Natural killer cell treated with Interleukin-12 subunit alpha and Interleukin-12 subunit beta and Interleukin-15 and Interleukin-18, amount 100 ng/mL, for 72 hours (primary cell): ENCODE measurements around the gene UBE2J2. TPM values are rescaled to one million over a fixed set of nuclear protein-coding genes. Genes with fewer than 3 reads are reported as not detected.

Experiments
- ATAC-seq, 2 donors: fragments of 150-1000 bp; cut with Tn5 transposase in 1 of 2; sonication (Bioruptor Pico), chemical (Tn5 transposase) in 1 of 2; 2 replicates each; pipeline ENCODE4 v1.10.0; 2021
- DNase-seq: peaks from one replicate; pipeline ENCODE4 v3.0.0; 2022; ENCODE audit warnings: low spot score
- H3K27ac Mint-ChIP-seq, 2 donors: 1 replicate in 1 of 2; 2 replicates in 1 of 2; pipeline ENCODE4 v1.8.0; 2022; ENCODE audit warnings: mixed read lengths in 2 of 2, mild to moderate bottlenecking in 1 of 2, moderate library complexity in 1 of 2
- H3K27me3 Mint-ChIP-seq, 2 donors: 1 replicate in 1 of 2; 2 replicates in 1 of 2; pipeline ENCODE4 v1.8.0; 2022; ENCODE audit warnings: mixed read lengths in 2 of 2
- H3K36me3 Mint-ChIP-seq: one replicate; pipeline ENCODE4 v1.8.0; 2022; ENCODE audit warnings: mixed read lengths
- H3K4me1 Mint-ChIP-seq, 2 donors: 1 replicate in 1 of 2; 2 replicates in 1 of 2; pipeline ENCODE4 v1.8.0; 2022; ENCODE audit warnings: low read depth in 2 of 2, mixed read lengths in 2 of 2, mild to moderate bottlenecking in 1 of 2
- H3K4me3 Mint-ChIP-seq: one replicate; pipeline ENCODE4 v1.8.0; 2022; ENCODE audit warnings: mixed read lengths
- H3K9me3 Mint-ChIP-seq: 2 replicates; pipeline ENCODE4 v1.8.0; 2022; ENCODE audit warnings: mixed read lengths
- total RNA-seq, 2 donors: library from RNA; stranded (reverse); gene quantifications; one replicate each; pipeline ENCODE4 v1.2.3, GENCODE V29; 2022

The UBE2J2 gene
- total RNA-seq, 2 donors from 2014 or later: 70.6 to 119 TPM

DNA sequence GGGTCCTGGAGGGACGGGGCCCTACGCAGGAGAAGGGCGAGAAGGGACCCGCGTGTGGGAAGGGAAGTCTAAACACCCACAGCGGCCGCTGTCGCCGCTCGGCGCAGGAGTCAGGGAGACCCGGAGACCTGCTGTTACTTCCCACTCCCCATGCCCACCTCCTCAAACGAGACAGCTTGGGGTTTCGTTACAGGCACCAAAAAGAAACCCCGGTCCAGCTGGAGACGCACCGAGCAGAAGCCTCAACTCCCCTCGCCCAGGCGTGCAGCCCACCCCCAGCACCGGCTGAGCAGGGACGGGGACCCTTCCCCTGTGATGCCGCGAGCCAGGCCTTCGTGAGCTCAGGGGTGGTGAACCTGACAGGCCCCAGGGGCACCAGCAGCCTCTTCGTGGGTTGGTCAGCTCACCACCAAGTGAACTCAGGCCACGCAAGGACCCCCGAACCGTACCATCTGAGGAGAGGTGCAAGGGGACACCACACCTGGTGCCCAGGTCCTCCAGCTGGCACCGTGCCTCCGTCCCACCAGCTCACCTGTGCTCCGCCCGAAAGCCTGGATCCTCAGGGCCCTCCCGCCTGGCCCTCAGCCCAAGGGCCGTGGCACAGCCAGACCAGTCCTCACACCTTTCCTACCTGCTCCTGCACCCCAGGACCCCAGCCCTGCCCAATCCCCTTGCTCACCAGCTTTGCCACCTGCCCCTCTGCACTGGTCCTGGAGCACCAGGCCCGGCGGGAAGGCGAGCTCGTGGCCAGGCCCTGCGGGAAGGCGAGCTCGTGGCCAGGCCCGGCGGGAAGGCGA, 46.9 kb downstream of the UBE2J2 start:
- no peaks in the 10 kb centered on the region for H3K9me3 Mint-ChIP-seq
- ATAC-seq: no peak
- peaks cover 33 to 42% of the 10 kb centered on the region in 2 donors for H3K4me1 Mint-ChIP-seq
- DNase-seq: no peak
- H3K36me3 Mint-ChIP-seq: peaks cover 29% of the 10 kb centered on the region
- no peak overlapping the region for H3K4me3 Mint-ChIP-seq
- no peak overlapping the region for H3K27ac Mint-ChIP-seq
- H3K27me3 Mint-ChIP-seq: no peaks in the 10 kb centered on the region

DNA sequence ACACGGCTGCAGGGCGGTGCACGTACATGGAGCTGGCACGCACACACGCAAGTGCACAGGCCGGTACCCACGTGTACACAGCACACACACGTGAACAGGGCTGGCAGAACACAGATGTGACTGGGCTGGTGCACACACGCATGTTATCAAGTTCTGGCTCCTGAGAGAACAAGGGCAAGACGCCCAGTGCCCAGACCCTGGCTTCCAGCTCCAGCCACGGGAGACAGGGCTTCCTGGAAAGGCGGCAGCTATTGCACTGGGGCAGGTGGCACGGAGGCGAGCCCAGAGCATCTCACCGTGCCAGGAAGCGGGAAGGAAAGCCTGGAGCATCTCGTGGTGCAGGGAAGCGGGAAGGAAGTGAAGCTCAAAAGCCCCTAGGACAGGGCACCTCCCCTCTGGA, 47.7 kb downstream of the UBE2J2 start:
- H3K27me3 Mint-ChIP-seq: no peaks in the 10 kb centered on the region
- H3K27ac Mint-ChIP-seq: no peak overlapping the region
- H3K36me3 Mint-ChIP-seq: peaks cover 26% of the 10 kb centered on the region
- H3K9me3 Mint-ChIP-seq: no peaks in the 10 kb centered on the region
- H3K4me1 Mint-ChIP-seq: peaks cover 34 to 46% of the 10 kb centered on the region in 2 donors
- H3K4me3 Mint-ChIP-seq: no peak overlapping the region
- DNase-seq (no peak), ATAC-seq (no peak)

DNA sequence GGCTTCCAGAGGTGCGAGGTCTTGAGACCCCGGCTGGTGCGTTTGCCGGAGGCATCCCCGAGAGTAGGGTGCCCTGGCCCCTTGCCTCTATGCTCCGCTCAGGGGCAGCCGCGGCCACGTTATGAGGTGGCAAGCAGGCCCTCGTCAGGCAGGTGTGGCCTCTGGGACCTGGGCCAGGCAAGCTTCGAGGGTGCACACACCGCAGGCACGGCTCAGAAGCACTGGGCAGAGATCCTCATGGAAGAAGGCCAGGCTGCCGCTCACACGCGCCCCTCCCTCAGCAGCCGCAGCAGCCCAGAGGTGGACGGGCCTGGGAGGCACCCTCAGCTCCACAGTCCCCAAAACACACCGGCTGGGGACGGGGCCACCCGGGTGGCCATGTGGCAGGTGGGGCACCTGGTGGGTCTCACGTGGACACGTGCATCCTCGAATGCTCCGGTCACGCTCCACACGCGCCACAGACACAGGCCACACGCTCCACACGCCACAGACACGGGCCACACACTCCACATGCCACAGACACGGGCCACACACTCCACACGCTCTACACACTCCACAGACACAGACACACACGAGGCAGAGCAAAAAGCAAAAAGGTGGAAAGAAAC, 48.3 kb downstream of the UBE2J2 start:
- H3K27me3 Mint-ChIP-seq: no peaks in the 10 kb centered on the region
- ATAC-seq (no peak), DNase-seq (no peak)
- no peak overlapping the region for H3K27ac Mint-ChIP-seq
- no peaks in the 10 kb centered on the region for H3K9me3 Mint-ChIP-seq
- no peak overlapping the region for H3K4me3 Mint-ChIP-seq
- H3K36me3 Mint-ChIP-seq: peaks cover 22% of the 10 kb centered on the region
- peaks cover 35 to 48% of the 10 kb centered on the region in 2 donors for H3K4me1 Mint-ChIP-seq

DNA sequence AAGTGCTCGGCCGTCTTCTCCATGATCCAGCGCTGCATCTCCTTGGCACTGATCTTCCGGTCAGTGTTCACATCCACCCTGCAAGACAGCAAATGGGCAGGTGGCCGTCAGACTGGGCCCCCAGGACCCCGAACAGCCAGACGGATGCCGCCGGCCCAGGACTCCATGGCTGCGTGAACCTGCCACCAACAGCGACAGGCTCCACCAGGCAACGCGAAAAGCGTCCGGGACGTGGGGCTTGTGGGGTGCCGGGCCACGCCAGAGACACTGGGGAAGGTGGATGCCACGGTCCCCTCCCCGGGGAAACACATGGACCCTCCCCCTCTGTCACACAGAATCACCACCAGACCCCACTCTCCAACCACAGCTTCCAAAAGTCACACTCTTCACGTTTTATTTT, 49.8 kb downstream of the UBE2J2 start:
- Mint-ChIP-seq H3K4me1 (peaks cover 31 to 45% of the 10 kb centered on the region in 2 donors), H3K27ac (no peak overlapping the region), H3K9me3 (no peaks in the 10 kb centered on the region), H3K4me3 (no peak overlapping the region), H3K36me3 (peaks cover 17% of the 10 kb centered on the region), H3K27me3 (no peaks in the 10 kb centered on the region)
- no peak for ATAC-seq
- DNase-seq: no peak

DNA sequence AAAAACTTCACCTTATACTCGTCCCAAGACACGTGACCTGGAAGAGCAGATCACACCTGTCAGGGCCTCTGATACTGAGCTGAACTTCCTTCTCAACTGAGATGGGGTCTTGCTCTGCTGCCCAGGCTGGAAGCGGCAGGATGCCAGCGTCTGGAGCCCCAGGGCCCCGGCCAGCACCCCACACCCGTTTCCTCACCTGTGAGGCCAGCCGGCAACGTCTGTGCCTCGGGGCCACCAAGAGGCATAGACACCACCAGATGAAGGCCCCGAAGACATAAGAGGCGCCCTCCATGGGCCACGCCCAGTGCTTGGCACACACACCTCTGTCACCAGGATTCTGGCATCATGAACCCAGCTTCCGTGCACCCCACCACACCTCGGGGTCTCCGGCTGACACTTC, 50.3 kb downstream of the UBE2J2 start:
- no peaks in the 10 kb centered on the region for H3K9me3 Mint-ChIP-seq
- ATAC-seq: no peak
- peak overlapping the region; percentile 68 to 88 for H3K27ac Mint-ChIP-seq
- no peak for DNase-seq
- H3K4me3 Mint-ChIP-seq: peak overlapping the region; percentile 66
- peaks cover 31 to 45% of the 10 kb centered on the region in 2 donors for H3K4me1 Mint-ChIP-seq
- H3K36me3 Mint-ChIP-seq: peaks cover 17% of the 10 kb centered on the region
- H3K27me3 Mint-ChIP-seq: no peaks in the 10 kb centered on the region

DNA sequence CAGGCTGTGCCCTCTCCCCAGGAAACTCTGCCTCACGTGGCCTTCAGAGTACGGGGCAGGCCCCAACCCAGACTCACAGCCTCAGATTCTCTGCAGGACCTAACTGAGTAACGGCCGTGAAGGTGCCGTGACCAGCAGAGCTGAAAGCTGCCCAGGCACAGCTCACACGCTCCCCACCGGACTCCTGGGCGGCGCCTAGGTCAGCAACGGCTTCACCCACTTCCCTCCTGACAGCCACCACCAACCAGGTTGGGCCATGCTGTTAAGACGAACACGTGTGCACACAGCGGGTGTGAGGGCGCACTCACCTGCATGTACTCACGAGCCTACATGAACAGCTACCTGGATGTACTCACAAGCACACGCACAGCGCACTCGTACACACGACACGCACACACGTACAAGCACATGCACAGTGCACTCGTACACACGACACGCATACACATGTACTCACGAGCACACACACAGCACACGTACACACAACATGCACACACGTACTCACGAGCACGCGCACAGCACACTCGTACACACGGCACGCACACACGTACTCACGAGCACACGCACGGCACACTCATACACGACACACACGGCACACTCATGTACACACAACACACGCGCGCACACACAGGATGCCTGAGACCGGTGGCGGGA, 51.0 kb downstream of the UBE2J2 start:
- peaks cover 17% of the 10 kb centered on the region for H3K36me3 Mint-ChIP-seq
- ATAC-seq (peak; percentile 44 to 78), DNase-seq (no peak)
- no peaks in the 10 kb centered on the region for H3K9me3 Mint-ChIP-seq
- H3K4me1 Mint-ChIP-seq: peaks cover 31 to 45% of the 10 kb centered on the region in 2 donors
- peak overlapping the region; percentile 68 to 88 for H3K27ac Mint-ChIP-seq
- H3K4me3 Mint-ChIP-seq: peak overlapping the region; percentile 66
- no peaks in the 10 kb centered on the region for H3K27me3 Mint-ChIP-seq

DNA sequence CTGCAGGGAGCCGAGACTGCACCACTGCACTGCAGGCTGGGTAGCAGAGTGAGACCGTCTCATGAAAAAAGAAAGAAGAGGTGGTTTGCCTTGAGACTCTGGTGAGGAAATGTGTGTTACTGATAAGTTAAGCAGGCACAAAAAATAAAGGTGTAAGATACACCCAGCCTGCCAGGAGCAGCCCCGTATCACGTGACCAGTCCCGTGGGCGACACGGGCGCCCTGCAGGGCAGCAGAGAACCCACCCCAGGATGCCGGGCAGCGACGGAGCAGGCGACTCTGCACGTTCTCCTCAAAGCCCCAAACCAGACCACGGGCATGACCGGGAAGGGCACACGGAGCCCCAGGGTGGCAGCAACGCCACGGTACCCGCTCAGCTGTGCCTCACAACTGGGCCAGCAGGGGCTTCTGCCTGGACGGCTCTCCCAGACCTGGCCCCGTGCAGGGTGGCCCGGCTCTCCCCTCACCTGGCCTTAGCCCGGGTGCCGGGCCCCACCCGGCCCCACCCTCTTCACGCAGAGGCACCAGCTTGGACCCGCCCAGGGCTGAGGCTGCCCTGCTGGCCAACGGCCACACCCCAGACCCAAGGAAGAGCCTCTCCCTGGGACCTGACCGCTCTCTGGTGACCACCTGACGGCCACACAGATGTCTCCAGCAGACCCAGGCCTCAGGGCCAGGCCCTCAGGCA, 51.6 kb downstream of the UBE2J2 start:
- Mint-ChIP-seq H3K27me3 (no peaks in the 10 kb centered on the region), H3K36me3 (peaks cover 17% of the 10 kb centered on the region), H3K27ac (peak overlapping the region; percentile 68 to 88), H3K9me3 (no peaks in the 10 kb centered on the region), H3K4me3 (peak overlapping the region; percentile 53), H3K4me1 (peaks cover 31 to 45% of the 10 kb centered on the region in 2 donors)
- no peak for DNase-seq
- ATAC-seq: peak; percentile 14 to 51

DNA sequence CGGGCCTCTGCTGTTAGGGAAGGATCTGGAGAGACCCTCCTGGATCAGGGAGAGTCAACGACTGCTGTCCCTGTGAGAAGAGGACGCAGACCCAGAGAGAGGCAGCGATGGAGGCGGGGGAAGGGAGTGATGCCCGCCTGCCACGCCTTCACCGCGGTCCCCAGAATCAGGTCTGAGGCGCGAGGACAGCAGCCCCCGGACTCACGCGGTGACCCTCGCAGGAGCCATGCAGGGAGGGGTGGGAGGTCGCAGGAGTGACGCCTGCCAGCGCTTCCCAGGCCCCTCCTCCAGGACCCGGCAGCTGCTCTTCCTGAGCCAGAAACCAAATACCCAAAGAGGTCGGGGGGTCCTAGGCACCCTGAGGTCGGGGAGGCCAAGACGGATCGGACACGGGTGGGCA, 53.5 kb downstream of the UBE2J2 start:
- Mint-ChIP-seq H3K4me1 (peaks cover 31 to 44% of the 10 kb centered on the region in 2 donors), H3K9me3 (no peaks in the 10 kb centered on the region), H3K27me3 (no peaks in the 10 kb centered on the region), H3K4me3 (no peak overlapping the region), H3K36me3 (peaks cover 12% of the 10 kb centered on the region), H3K27ac (peak overlapping the region; percentile 46 to 85)
- ATAC-seq (no peak), DNase-seq (no peak)

DNA sequence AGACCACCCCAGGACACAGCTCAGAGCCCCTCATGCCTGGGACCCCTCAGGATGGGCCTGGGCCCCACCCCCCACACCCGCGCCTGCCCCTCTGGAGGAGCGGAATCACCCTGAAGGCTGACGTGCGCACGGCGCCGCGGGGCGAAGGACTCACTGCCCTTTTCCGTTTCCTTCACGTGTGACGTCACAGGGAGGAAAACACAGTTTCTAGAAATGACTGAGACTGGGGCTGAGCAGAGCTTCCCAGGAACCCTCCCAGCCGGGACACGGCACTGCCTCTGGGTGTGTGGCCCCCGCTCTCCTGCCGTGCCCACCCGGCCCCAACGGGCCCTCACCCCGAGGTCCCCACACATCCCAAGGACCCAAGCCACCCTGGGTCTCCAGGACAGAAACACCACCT, 54.3 kb downstream of the UBE2J2 start:
- Mint-ChIP-seq H3K27me3 (no peaks in the 10 kb centered on the region), H3K9me3 (no peaks in the 10 kb centered on the region), H3K4me3 (no peak overlapping the region), H3K36me3 (peaks cover 8% of the 10 kb centered on the region), H3K27ac (peak overlapping the region; percentile 46 to 85), H3K4me1 (peaks cover 39 to 46% of the 10 kb centered on the region in 2 donors)
- no peak for DNase-seq
- ATAC-seq: peak in 1 of 2 donors; percentile 41

DNA sequence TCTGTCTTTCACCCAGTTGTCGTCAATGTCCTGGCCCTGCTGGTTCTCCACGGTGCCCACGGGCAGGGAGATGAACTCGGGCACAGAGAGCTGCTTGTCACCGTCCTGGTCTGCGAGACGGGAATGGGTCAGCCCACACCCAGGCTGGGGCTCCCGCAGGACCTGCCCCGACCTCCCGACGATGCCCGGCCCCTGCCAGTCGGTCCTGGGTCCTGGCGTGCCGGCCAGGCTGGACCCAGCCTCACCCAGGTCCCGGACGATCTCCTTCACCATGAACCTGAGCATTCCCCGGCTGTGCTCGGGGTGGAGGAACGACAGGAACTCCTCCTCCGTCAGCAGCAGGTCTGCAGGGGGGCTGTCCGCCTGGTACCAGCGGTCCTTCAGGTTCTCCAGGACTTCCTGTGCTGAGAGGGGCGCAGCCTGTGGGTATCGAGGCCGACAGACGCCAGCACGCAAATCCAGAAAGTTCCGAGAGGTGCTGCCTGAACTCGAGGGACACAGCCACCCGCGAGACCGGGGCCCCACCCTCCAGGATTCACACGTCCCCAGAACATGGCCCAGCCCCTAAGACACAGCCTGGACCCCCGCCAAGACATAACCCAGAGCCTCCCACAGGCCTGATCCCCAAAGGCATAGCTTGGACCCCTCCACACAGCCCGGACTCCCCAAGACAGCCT, 55.0 kb downstream of the UBE2J2 start:
- H3K36me3 Mint-ChIP-seq: peaks cover 8% of the 10 kb centered on the region
- H3K4me1 Mint-ChIP-seq: peaks cover 42 to 48% of the 10 kb centered on the region in 2 donors
- no peak overlapping the region for H3K4me3 Mint-ChIP-seq
- DNase-seq (no peak), ATAC-seq (no peak)
- no peaks in the 10 kb centered on the region for H3K9me3 Mint-ChIP-seq
- peak overlapping the region; percentile 33 to 46 for H3K27ac Mint-ChIP-seq
- H3K27me3 Mint-ChIP-seq: no peaks in the 10 kb centered on the region

DNA sequence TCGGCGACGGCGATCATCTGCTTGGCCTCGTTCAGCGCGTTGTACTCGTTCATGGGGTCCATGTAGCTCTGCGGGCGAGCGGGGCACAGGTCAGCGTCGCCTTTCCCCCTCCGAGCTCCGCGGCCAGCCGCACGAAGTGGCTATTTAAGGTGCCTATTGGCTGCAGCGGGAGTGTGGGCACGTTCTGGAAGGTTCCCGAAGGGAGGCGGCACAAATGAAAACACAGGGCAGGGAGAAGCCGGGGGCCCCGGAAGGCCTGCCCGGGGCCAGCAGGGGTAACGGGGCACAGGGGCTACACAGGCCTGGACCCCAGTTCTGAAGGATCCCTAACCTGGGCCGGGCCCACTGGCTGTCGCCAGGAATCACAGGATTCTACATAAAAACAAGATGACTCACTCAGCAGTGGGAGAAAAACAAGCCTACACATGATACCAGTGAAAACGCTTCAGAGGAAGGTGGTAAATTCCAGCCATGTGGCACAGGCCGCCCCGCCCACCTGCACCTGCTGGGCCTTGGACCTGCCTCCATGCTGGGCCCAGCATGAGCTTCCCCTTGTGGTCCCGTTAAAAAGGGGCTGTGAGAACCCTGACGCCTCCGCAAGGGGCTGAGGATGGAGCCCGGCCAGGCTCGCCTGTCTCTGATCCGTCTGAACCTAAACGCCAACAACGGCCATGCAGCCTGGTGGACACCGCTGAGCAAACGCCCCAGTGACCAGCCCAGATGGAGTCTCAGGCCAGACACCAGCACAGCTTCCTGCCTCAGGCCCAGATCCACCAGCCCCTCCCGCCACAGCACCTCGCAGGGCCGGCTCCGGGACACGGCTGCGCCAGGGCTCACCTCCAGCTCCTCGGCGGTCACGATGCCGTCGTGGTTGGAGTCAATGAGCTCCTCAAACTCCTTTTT, 55.8 kb downstream of the UBE2J2 start:
- Mint-ChIP-seq H3K36me3 (peaks cover 3% of the 10 kb centered on the region), H3K27ac (peak overlapping the region in 1 of 2 donors; percentile 97), H3K9me3 (no peaks in the 10 kb centered on the region), H3K4me3 (no peak overlapping the region), H3K27me3 (no peaks in the 10 kb centered on the region), H3K4me1 (peaks cover 37 to 43% of the 10 kb centered on the region in 2 donors)
- ATAC-seq (no peak), DNase-seq (no peak)

DNA sequence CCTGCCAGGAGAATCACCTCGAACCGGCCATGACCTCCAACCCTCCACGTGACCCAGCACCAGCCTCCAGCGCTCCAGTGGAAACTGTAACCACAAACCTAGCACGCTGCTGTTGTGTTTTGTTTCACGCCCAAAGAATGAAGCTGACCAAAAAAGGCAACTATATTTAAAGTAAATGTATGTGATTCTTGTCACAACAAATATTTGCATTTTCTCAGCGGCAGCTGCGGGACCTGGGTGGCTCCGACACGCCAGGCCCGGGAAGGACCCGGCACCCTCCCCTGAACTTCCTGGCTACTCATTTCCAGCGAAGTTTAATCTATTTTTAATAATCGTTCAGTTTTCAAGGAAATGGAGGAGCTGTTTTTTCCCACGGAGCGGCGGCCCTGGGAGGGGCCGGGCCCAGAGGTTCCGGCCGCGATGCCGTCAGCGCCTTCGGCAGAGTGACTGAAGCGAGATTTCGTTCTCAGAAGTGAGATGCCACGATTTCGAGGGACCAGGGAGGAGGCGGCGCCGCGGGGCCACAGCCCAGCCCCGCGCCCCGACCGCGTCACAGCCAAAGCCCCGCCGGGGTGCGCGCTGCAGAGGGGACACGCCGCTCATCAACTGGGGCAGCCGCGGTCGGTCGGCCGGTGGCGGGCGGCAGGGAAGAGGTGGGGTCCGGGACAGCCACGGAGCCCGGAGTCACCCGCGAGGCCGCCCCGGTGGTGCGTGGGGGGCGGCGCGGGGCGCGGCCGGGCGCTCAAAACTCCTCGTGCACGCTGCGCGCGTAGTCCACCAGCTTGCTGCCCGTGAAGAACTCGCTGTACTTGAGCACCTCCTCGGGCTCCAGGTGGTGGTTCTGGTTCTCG, 56.7 kb downstream of the UBE2J2 start:
- DNase-seq: peak; percentile 79
- H3K27me3 Mint-ChIP-seq: no peaks in the 10 kb centered on the region
- no peaks in the 10 kb centered on the region for H3K36me3 Mint-ChIP-seq
- H3K4me3 Mint-ChIP-seq: peak overlapping the region; percentile 62
- peak overlapping the region; percentile 73 to 97 for H3K27ac Mint-ChIP-seq
- no peaks in the 10 kb centered on the region for H3K9me3 Mint-ChIP-seq
- peak in 1 of 2 donors; percentile 57 for ATAC-seq
- peaks cover 34 to 37% of the 10 kb centered on the region in 2 donors for H3K4me1 Mint-ChIP-seq
